NB4 (cell line): ENCODE results near the gene DHCR24.

Source experiments
- DNase-seq: peaks from one replicate; pipeline ENCODE4 v3.0.0; 2010; ENCODE audit warnings: low read depth
- H3K4me3 ChIP-seq: one replicate; pipeline ENCODE4 v1.5.1; 2011; ENCODE audit warnings: mild to moderate bottlenecking, low read depth, low read length, moderate library complexity
- MYC ChIP-seq: IDR thresholded peaks from 2 replicates; pipeline ENCODE4 v1.6.1; 2011; ENCODE audit warnings: low read depth, low read length
- POLR2A ChIP-seq: IDR thresholded peaks from 2 replicates; pipeline ENCODE4 v1.6.1; 2011; ENCODE audit warnings: mild to moderate bottlenecking; ENCODE audit not compliant: insufficient read length; ENCODE audit errors: extremely low read depth
- TF ChIP-seq, protein P1 (sequence below): IDR thresholded peaks from 2 replicates; pipeline ENCODE4 v1.6.1; 2011; ENCODE audit warnings: low read depth, low read length
- TF ChIP-seq, protein P2 (sequence below): IDR thresholded peaks from one replicate; pipeline ENCODE4 v1.5.1; 2012; ENCODE audit warnings: low read depth, low read length

Gene DHCR24

DNA sequence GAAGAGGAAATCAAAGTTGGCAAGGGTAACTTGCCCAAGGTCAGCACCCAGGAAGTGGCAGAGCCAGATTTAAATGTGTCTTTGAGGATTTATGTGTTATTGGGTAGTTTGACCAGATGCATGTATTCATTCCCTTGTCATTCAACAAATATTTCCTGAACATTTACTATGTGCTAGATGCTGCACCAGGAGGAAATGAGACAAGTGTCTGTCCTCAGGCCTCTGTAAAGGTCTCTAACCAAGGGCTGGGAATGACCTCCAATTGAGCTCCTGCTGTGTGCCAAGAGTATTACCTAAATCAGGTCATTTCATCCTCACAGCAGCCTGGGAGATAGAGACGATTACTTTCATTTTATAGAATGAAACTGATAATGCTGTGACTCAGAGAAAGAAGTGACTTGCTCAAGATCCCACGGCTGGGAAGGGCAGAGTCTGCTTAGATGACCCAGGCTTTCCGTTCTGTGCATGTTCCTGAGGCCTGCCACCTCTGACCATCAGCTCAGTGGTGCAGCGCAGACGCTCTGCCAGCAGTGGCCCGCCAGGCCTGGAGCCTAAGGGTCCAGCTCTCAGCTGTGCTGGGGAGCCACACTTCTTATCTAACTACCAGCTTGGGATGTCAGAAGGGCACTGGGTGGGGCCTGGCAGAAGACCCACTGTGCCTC, 82.4 kb downstream of the DHCR24 start:
- H3K4me3 ChIP-seq = no peak overlapping the region
- DNase-seq = no peak
- TF ChIP-seq, protein P1, sequence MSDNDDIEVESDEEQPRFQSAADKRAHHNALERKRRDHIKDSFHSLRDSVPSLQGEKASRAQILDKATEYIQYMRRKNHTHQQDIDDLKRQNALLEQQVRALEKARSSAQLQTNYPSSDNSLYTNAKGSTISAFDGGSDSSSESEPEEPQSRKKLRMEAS = no peak
- TF ChIP-seq POLR2A (no peak), MYC (no peak)
- TF ChIP-seq, protein P2, sequence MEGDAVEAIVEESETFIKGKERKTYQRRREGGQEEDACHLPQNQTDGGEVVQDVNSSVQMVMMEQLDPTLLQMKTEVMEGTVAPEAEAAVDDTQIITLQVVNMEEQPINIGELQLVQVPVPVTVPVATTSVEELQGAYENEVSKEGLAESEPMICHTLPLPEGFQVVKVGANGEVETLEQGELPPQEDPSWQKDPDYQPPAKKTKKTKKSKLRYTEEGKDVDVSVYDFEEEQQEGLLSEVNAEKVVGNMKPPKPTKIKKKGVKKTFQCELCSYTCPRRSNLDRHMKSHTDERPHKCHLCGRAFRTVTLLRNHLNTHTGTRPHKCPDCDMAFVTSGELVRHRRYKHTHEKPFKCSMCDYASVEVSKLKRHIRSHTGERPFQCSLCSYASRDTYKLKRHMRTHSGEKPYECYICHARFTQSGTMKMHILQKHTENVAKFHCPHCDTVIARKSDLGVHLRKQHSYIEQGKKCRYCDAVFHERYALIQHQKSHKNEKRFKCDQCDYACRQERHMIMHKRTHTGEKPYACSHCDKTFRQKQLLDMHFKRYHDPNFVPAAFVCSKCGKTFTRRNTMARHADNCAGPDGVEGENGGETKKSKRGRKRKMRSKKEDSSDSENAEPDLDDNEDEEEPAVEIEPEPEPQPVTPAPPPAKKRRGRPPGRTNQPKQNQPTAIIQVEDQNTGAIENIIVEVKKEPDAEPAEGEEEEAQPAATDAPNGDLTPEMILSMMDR = no peak

DNA sequence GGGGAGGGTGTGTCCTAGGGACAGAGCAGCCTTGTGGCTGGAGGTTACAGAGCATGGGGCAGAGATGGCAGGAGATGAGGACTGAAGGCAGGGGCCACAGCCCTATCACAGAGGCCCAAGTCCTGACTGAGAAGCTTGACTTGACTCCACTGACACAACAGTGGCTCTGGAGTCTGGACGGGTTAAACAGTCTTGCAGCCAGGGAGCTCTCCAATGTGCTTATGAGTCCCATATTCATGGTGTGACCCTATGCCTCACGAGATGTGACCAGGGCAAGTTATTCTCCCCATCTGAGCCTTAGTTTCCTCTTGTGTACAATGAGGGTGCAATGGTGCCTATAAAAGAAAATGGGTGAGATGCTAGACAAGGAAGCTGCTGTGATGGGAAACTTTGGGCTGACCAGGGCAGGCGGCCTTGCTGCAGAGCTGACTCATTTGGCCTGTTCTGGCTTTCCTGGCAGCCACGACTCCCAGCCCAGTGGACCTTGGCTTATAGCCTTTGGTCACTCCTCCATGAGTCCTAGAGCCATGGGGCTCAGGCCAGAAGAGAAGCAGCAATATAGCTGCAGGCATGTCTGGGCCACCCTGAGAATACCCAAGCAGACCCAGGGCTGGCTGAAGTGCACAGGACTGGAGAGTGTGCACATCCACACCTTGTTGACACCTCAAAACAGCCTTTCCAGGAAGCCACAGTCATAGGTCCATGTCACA, 83.1 kb downstream of the DHCR24 start:
- TF ChIP-seq, protein P1 = no peak
- TF ChIP-seq POLR2A (no peak), MYC (no peak)
- TF ChIP-seq, protein P2 = no peak
- no peak overlapping the region for H3K4me3 ChIP-seq
- DNase-seq = no peak

DNA sequence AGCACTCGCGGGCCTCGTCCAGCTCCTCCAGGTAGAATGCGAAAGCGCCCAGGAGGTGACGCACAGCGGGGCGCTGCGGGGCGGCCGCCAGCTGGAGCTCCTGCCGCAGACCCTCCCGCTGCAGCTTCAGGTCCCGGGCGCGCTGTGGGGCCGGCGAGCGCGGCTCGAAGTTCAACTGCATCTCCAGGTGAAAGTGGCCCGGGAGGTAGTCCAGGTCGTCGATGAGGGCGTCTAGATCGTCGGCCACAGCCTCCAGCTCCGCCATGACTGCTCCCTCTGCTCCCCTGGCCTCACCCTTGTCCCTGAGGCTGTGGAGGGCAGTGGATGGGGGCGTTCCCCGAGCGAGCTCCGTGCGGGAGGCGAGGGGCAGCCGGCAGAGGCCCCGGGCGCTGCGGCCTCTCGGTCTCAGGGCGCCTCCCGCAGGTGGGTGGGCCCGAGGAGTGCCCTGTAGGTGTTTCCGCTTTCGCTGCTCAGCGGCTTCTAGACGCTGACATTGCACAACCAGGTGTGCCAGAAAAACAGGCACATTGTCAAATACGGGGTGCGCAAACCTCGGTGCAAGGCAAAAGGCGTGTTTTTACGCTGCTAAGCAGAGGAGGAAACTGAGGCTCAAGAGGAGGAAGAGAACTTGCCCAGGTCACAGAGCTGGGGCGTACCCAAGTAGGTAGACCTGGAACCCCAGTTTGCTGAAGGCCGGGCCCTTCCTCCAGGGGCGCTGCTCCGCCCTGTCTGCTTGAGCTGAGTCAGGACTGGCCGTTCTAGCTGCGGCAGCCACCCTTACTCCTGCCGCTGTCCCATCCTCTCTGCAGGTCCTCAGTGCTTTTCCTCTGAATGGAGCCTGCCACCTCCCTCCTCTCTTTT, 85.9 kb downstream of the DHCR24 start, which contains the start of gene TTC22:
Gene TTC22, minus strand, starts transcription at position 425 of the 861 bp plus-strand sequence. Its CDS starts 160 bp downstream, at position 265.
- H3K4me3 ChIP-seq = no peak within 1 kb of the TSS
- DNase-seq = peak; percentile 60
- TF ChIP-seq, protein P2 = peak; percentile 48
- TF ChIP-seq POLR2A = no peak

DNA sequence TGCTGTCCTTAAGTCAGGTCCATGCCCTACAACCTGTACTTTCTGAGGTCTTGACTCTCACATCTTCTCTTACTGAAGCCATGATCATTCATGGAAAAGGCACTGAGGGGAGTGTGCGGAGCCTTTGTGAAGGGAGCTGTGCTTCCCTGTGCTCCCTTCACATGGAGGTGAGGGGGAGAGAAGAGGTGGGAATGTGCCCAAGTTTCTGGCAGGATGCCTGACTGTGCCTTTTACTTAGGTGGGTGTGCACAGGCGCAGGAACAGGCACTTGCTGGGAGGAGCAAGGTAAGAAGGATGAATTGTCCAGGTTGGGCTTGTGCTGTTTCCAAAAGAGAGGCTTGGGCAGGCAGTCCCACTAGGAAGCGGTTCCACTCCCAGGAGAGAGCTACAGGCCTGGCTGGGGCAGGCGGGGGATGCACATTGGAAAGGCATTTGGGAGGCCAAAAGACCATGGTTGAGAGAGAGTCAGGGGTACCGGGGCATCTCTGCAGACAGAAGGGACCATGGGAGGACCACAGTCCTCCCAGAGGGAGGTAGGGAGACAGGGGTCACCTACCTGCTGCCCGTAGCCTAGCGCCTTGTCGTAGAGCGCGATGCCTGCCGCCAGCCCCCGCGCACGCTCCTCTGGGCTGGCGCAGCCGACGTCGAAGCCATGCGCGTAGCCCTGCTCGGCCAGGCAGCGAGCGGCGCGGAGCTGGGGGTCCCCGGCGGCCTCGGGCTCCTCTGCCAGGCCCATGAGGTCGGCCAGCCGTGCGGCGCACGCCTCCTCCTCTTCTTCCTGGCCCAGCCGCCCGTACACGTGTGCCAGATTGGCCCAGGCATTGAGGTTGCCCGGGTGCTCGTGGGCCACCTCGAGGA, 86.7 kb downstream of the DHCR24 start:
- DNase-seq = no peak
- TF ChIP-seq POLR2A (no peak), MYC (no peak)
- H3K4me3 ChIP-seq = no peak overlapping the region
